ENCODE measurements around the gene ELOB. TPM values are rescaled to one million over a fixed set of nuclear protein-coding genes. Genes with fewer than 3 reads are reported as not detected.
A peak's percentile ranks its signal among the peaks of the same experiment; 100 is the strongest.

The ELOB gene
- total and polyA plus RNA-seq, 2 of the 8 experiments (the other 6 are each of a cell fraction or from before 2014, with no cell fraction given), result 237 to 1,357 TPM

- Histone ChIP-seq H2BK12ac (ENCODE audit: low read depth, low read length) (peak overlapping the region; percentile 20; the same call in 1 of the 2 replicates), H3K56ac (replicated peaks; ENCODE audit: insufficient read length, low read depth, low read length) (no peak overlapping the region), H3K18ac (ENCODE audit: extremely low read depth, low read length) (no peak overlapping the region), H3K79me2 (ENCODE audit: control insufficient read depth in 1 of 2, insufficient read depth in 2 of 2, low read length in 2 of 2) (no peaks in the 10 kb centered on the region), H3K4me2 (ENCODE audit: insufficient read depth in 1 of 2, low read depth in 2 of 2, low read length in 2 of 2) (no peak overlapping the region), H2BK20ac (ENCODE audit: low read length) (no peak overlapping the region), H3K36me3 (ENCODE audit: control insufficient read depth in 2 of 4, insufficient read depth in 4 of 4, low read length in 3 of 4) (no peaks in the 10 kb centered on the region), H3K23ac (ENCODE audit: insufficient read length) (no peak overlapping the region), H2BK120ac (replicated peaks; ENCODE audit: low read depth, low read length) (no peak overlapping the region), H3K4ac (replicated peaks; ENCODE audit: insufficient read length, low read depth, low read length) (no peak overlapping the region), H3K4me1 (replicated peaks in 1 of 4; ENCODE audit: control insufficient read depth in 3 of 4, insufficient read depth in 4 of 4, low read length in 3 of 4) (peaks cover 0 to 7% (median 1%) of the 10 kb centered on the region in 4 experiments; a peak in 2 of 7 replicates), H3K23me2 (ENCODE audit: low read depth, low read length) (no peaks in the 10 kb centered on the region), H4K8ac (ENCODE audit: extremely low read depth, insufficient read depth, low read length) (peak overlapping the region; percentile 53; the same call in 1 of the 2 replicates), H2BK15ac (ENCODE audit: low read length) (no peak overlapping the region), H3K27ac (ENCODE audit: low read depth, low read length) (no peak overlapping the region), H2BK5ac (ENCODE audit: low read depth, low read length) (0 out of 2 replicates have a peak overlapping the region, but pooled peaks have one; percentile 24), H3K9me3 (ENCODE audit: insufficient read depth in 2 of 2, low read depth in 1 of 2, low read length in 1 of 2) (no peaks in the 10 kb centered on the region), H4K91ac (replicated peaks; ENCODE audit: insufficient read length, low read length) (no peak overlapping the region), H4K20me1 (replicated peaks in 1 of 2; ENCODE audit: control insufficient read depth in 1 of 2, insufficient read depth in 2 of 2, low read length in 2 of 2) (no peaks in the 10 kb centered on the region), H2AK5ac (ENCODE audit: low read depth, low read length) (no peak overlapping the region; the same call in 1 of the 2 replicates), H4K5ac (ENCODE audit: insufficient read length, low read depth, low read length) (no peak overlapping the region), H3K27me3 (replicated peaks in 1 of 4; ENCODE audit: control insufficient read depth in 3 of 4, extremely low read depth in 1 of 4, insufficient read depth in 3 of 4, low read length in 3 of 4) (0 out of 7 replicates have a peak, but pooled peaks cover 0 to 2% (median 0%) of the 10 kb centered on the region in 4 experiments), H3K4me3 (ENCODE audit: extremely low read depth in 1 of 4, insufficient read depth in 2 of 4, low read depth in 3 of 4, low read length in 4 of 4) (no peak overlapping the region), H3K14ac (ENCODE audit: insufficient read length) (no peak overlapping the region), H2AFZ (ENCODE audit: low read length) (peak overlapping the region; percentile 49), H3K79me1 (ENCODE audit: low read depth, low read length) (no peaks in the 10 kb centered on the region), H3K9ac (replicated peaks in 1 of 4; ENCODE audit: extremely low read depth in 1 of 4, low read depth in 3 of 4, low read length in 3 of 4) (no peak overlapping the region)
- POLR2A ChIA-PET (ENCODE audit: partially characterized antibody), result interaction anchor here (1.4 to 2.0 kb wide), 2 partner anchors 34 to 55 kb away, joined by 3 to 9 read pairs; partner anchors contain the start of gene ELOB
- CTCF ChIA-PET (ENCODE audit: partially characterized antibody), result interaction anchor here (0.6 to 3.1 kb wide), 8 partner anchors 11 to 118 kb away, joined by 3 to 22 read pairs (median 4); partner anchors contain the start of gene PRSS41
- DNase-seq (ENCODE audit: low read depth in 1 of 2, low spot score in 2 of 2) (no peak), FAIRE-seq (no peak)
- WGBS, 2 experiments (ENCODE audit: extremely low coverage in 1 of 2, insufficient coverage in 1 of 2, insufficient read length in 1 of 2, insufficient replicate concordance in 2 of 2, low coverage in 1 of 2, low lambda C conversion rate in 2 of 2, missing lambda C conversion rate in 1 of 2), result 85% methylated on average over 15 of the region's 15 CpGs; no CpG with 5 or more reads in 1 of the 2 experiments
- TF ChIP-seq FOSL1 (IDR thresholded peaks at IDR 0.05; ENCODE audit: insufficient read depth, low read depth, low read length) (no peak), GABPA (IDR thresholded peaks at IDR 0.05; ENCODE audit: borderline replicate concordance, insufficient read depth, low read length) (no peak), POU5F1 (IDR thresholded peaks at IDR 0.05; ENCODE audit: low read depth, low read length) (no peak), PHF8 (conservative IDR thresholded peaks at IDR 0.05; ENCODE audit: low read depth, low read length) (no peak), RXRA (IDR thresholded peaks at IDR 0.05; ENCODE audit: insufficient read depth, low read depth, low read length) (no peak), RFX5 (IDR thresholded peaks at IDR 0.05; ENCODE audit: borderline replicate concordance, low read depth, low read length) (no peak), SP2 (IDR thresholded peaks at IDR 0.05; ENCODE audit: low read length) (no peak), SIX5 (IDR thresholded peaks at IDR 0.05; ENCODE audit: low read depth, low read length) (no peak), CBX8 (IDR thresholded peaks at IDR 0.05; ENCODE audit: borderline replicate concordance, low read depth, low read length) (no peak), SIRT6 (IDR thresholded peaks at IDR 0.05; ENCODE audit: low read length) (no peak), TCF12 (IDR thresholded peaks at IDR 0.05; ENCODE audit: low read depth, low read length) (no peak), CHD1 (IDR thresholded peaks at IDR 0.05; ENCODE audit: low read depth, low read length) (no peak), BACH1 (IDR thresholded peaks at IDR 0.05; ENCODE audit: low read length) (no peak)
Observed at GRCh38 chr16:2811703-2812471, 34.8 kb upstream of the ELOB start.
